ENCODE measurements around the gene MGAT3. TPM values are rescaled to one million over a fixed set of nuclear protein-coding genes. Genes with fewer than 3 reads are reported as not detected.

The MGAT3 gene
- total RNA-seq, 1 donor from 2014 or later = 43.6 TPM

GRCh38 chr22:39530692-39531331, 74.0 kb downstream of the MGAT3 start:
- H3K4me3 Mint-ChIP-seq = peak overlapping the region; percentile 86
- no peaks in the 10 kb centered on the region for H3K9me3 Mint-ChIP-seq
- no peaks in the 10 kb centered on the region for H3K27me3 Mint-ChIP-seq (ENCODE audit: low read depth)
- peaks cover 4% of the 10 kb centered on the region for H3K36me3 Mint-ChIP-seq
- no peak for DNase-seq (ENCODE audit: low spot score in 2 of 2, unreplicated experiment in 2 of 2)
- peak overlapping the region; percentile 64 for H3K27ac Mint-ChIP-seq
- H3K4me1 Mint-ChIP-seq = peaks cover 49% of the 10 kb centered on the region
- TF ChIP-seq, protein P1, sequence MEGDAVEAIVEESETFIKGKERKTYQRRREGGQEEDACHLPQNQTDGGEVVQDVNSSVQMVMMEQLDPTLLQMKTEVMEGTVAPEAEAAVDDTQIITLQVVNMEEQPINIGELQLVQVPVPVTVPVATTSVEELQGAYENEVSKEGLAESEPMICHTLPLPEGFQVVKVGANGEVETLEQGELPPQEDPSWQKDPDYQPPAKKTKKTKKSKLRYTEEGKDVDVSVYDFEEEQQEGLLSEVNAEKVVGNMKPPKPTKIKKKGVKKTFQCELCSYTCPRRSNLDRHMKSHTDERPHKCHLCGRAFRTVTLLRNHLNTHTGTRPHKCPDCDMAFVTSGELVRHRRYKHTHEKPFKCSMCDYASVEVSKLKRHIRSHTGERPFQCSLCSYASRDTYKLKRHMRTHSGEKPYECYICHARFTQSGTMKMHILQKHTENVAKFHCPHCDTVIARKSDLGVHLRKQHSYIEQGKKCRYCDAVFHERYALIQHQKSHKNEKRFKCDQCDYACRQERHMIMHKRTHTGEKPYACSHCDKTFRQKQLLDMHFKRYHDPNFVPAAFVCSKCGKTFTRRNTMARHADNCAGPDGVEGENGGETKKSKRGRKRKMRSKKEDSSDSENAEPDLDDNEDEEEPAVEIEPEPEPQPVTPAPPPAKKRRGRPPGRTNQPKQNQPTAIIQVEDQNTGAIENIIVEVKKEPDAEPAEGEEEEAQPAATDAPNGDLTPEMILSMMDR (IDR thresholded peaks at IDR 0.05; ENCODE audit: unreplicated experiment) = peak; percentile 41

DNA sequence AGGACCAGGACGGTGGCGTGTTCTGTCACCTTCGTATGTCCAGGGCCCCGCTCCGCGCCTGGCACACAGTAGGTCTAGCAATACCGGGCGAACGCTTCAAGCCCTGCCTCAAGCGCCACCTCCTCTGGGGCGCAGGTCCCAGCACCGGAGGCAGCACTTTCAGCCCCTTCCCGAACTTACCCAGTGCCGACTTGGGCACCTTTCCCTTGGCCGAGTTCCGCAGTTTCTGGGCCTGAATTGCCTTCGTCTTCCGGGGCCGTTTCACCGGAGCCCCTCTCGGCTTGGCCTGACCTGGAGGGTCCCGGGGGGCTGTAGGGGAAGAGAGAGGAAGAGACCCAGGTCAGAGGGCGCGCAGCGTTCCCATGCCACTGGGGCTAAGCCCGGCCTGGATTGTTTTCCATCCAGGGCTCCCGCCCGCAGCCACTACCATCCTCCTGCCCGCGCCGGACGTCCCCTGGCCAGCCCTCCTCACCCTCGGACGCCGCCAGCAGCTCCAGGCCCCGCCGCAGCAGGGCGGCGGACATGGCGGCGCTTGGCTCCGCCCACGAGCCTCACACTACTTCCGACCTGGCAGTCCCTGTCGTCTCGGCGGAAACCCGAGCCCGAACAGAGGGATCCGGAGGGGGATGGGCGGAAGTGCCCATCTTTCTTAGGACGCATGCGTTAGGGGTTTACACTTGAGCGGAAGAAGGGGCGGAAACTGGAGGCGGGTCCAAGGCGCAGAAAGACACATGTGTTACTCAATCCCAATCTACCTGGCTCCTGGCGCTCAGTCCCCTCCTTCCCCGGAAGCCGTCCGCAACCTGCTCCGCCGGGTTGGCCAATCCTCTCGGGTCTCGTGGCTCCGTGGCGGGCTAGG, 75.6 kb downstream of the MGAT3 start, which contains the start of gene RPS19BP1:
TSS of gene RPS19BP1 (minus strand) at position 534 of the 859 bp plus-strand sequence. CDS start at position 524, 10 bp downstream.
- Mint-ChIP-seq H3K27ac (peak within 1 kb of the TSS; percentile 96), H3K27me3 (ENCODE audit: low read depth) (no peaks in the 10 kb centered on the region), H3K4me3 (peak within 1 kb of the TSS; percentile 86), H3K4me1 (peaks cover 47% of the 10 kb centered on the region), H3K36me3 (peaks cover 4% of the 10 kb centered on the region), H3K9me3 (no peaks in the 10 kb centered on the region)
- TF ChIP-seq, protein P1 (IDR thresholded peaks at IDR 0.05; ENCODE audit: unreplicated experiment) = no peak
- DNase-seq (ENCODE audit: low spot score in 2 of 2, unreplicated experiment in 2 of 2) = peak; percentile 96 to 99

DNA sequence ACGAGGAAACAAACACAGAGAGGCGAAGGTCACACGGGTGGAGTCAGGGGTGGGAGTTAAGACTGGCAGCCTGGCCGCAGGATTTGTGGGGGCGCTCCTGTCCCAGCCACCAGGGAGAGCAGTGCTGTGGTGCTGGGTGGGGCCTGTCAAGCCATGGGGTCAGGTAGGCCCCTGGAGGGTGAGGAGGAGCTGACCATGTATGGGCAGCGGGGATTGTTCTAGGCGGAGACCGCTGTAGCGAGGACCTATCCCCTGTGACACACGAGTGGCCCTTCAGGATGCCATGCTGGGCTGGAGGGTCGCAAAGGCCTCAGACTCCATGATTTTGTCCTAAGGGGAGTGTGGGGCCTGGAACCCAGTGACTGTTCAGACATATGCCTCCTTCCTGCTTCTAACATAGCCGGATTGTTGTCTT, 77.3 kb downstream of the MGAT3 start:
- peaks cover 4% of the 10 kb centered on the region for H3K36me3 Mint-ChIP-seq
- DNase-seq (ENCODE audit: low spot score in 2 of 2, unreplicated experiment in 2 of 2) = no peak
- no peak overlapping the region for H3K4me3 Mint-ChIP-seq
- TF ChIP-seq, protein P1 (IDR thresholded peaks at IDR 0.05; ENCODE audit: unreplicated experiment) = no peak
- H3K27me3 Mint-ChIP-seq (ENCODE audit: low read depth) = no peaks in the 10 kb centered on the region
- H3K9me3 Mint-ChIP-seq = no peaks in the 10 kb centered on the region
- no peak overlapping the region for H3K27ac Mint-ChIP-seq
- H3K4me1 Mint-ChIP-seq = peaks cover 32% of the 10 kb centered on the region

- Mint-ChIP-seq H3K36me3 (peaks cover 4% of the 10 kb centered on the region), H3K4me3 (peak overlapping the region; percentile 8), H3K9me3 (no peaks in the 10 kb centered on the region), H3K4me1 (peaks cover 26% of the 10 kb centered on the region), H3K27ac (no peak overlapping the region), H3K27me3 (ENCODE audit: low read depth) (no peaks in the 10 kb centered on the region)
- peak; percentile 79 to 97 for DNase-seq (ENCODE audit: low spot score in 2 of 2, unreplicated experiment in 2 of 2)
- TF ChIP-seq, protein P1 (IDR thresholded peaks at IDR 0.05; ENCODE audit: unreplicated experiment) = peak; percentile 98
Observed at GRCh38 chr22:39534591-39535356, 78.0 kb downstream of the MGAT3 start.

DNA sequence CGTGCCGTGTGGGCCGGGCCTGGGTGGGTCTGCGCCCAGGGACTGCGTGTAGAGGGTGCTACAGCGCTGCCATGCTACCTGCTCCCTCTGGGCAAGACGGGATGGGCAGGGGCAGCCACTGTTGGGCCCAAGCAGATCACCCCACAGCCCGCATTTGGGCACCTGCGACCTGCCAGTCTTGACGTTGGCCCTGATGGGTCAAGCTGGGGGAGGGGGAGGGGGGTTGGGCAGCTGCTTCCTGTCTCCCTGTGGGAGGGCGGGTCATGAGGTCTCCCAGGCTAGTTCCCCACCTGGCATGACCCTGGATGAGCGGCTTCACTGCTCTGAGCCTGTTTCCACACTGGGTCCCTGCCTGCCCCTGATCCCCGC, 78.5 kb downstream of the MGAT3 start:
- no peak for DNase-seq (ENCODE audit: low spot score in 2 of 2, unreplicated experiment in 2 of 2)
- Mint-ChIP-seq H3K4me1 (peaks cover 22% of the 10 kb centered on the region), H3K27me3 (ENCODE audit: low read depth) (peaks cover 3% of the 10 kb centered on the region), H3K4me3 (no peak overlapping the region), H3K9me3 (no peaks in the 10 kb centered on the region), H3K36me3 (no peaks in the 10 kb centered on the region), H3K27ac (no peak overlapping the region)
- TF ChIP-seq, protein P1 (IDR thresholded peaks at IDR 0.05; ENCODE audit: unreplicated experiment) = no peak
